Stimulated activated CD4-positive, alpha-beta T cell treated with anti-CD3 and anti-CD28 coated beads, Interleukin-12 subunit alpha, Interleukin-12 subunit beta, amount 100 ng/mL, for 24 hours (primary cell): Measurements from ENCODE around the gene DOK5.
"Not testable (repeated sequence)": the region's sequence is repeated elsewhere in the genome, so short reads cannot be mapped to it uniquely, and the experiment has no call there.

ENCODE experiments used
- DNase-seq, 2 experiments: peaks; one replicate each; pipeline ENCODE4 v3.0.0-alpha.2; 2020; ENCODE audit warnings: low read depth in 2 of 2

The DOK5 gene

DNA sequence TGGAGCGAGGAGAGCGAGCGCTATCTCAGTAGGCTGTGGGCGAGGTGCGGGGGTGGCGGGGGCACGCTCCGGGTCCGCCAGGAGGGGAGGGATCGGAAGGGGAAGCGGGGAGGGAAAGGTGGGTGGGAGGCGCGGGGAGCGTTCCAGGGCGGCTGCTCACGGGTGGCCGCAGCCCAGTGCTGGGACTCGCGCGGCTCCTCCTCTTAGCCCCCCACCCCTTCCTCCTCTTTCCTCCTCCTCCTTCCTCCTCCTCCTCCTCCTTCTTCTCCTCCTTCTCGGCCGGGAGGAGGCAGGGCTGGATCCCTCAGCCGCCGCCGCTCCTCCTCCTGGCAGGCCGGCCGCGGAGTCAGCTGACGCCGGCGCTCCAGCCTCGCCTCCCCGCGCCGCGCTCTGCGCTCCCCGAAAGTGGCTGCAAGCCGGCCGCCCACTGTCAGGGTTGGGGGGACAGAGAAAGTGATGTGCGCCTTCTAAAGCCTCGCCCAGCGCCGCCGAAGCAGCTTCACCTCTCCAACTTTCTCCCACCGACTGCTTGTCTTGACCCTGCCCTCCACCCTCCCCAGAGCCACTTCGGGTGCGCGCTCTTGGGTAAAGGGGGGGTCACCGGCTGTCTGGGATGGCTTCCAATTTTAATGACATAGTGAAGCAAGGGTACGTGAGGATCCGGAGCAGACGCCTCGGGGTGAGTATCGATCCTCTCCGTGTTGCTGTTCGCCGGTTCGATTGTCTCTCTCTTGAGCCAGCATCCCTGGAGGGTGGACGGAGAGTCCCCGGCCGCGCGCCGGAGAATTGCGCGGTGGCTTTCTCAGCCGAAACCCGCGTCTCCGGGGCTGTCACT, at the start of gene DOK5:
Gene DOK5 (plus strand): TSS at position 260 of the 835 bp plus-strand sequence. CDS start 354 bp downstream, at position 614.
- DNase-seq, result no peak

DNA sequence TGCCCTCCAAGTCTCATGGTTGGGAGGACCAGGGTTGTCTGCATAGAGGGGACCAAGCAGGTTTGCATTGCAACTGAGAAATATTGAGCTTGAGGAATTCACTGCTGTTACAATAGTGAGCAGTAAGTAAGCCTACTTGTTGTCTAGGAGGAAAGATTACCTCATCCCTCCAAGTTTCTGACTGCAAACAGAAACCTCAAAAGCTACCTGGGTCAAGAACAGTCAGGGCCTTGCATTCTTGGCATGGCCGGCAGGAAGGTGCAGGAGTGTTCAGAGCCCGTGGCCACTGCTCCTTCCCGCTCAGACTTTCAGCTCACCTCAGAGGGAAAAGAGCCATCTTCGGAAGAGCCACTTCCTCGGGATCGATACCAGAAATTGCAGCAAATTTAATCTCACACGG, 46.0 kb upstream of the DOK5 start:
- no peak for DNase-seq

DNA sequence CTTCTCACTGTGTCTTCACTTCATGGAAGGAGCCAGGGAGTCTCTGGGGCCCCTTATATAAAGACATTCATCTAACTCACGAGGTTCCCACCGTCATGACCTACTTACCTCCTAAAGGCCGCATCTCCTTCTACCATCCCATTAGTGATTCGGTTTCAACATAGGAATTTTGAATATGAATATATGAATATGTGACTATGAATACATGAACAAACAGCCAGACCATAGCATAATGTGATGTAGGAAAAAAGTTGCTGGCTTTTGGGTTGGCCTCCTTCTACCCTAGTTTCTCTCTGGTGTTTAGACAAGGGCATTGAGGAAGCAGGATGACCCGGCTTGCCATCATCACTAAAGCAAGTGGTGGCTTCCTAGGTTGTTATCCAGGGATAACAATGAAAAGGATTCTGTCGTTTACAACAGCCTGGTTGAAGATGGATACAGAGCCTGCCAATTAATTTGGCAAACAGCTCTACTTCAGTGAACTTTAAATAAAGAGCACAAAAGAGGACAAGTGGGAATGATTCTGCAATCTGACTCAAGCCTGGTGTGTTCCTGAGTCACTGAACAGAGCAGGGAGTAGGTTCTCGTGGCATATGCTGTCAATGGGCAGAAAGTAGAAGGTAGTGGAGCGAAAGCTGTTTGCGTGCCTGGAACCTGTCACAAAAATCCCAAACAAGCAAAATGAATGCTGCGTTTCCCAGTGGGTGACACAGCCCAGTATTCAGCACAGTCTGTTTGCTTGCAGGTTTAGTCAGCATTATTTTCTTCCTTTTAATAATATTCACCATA, 44.0 kb upstream of the DOK5 start:
- no peak for DNase-seq

DNA sequence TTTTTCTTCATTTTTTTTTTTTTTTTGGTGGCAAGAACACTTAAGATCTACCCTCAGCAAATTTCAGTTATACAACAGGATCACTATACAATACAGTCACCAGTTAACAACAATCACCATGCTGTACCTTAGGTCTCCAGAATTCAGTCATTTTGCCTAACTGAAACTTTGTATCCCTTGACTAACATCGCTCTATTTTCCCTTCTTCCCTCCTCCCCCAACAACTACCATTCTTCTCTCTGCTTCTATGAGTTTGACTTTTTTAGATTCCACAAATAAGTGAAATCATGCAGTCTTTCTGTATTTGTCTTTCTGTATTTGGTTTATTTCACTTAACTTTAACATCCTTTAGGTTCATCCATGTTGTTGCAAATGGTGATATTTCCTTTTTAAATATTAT, 42.4 kb upstream of the DOK5 start:
- no peak for DNase-seq

DNA sequence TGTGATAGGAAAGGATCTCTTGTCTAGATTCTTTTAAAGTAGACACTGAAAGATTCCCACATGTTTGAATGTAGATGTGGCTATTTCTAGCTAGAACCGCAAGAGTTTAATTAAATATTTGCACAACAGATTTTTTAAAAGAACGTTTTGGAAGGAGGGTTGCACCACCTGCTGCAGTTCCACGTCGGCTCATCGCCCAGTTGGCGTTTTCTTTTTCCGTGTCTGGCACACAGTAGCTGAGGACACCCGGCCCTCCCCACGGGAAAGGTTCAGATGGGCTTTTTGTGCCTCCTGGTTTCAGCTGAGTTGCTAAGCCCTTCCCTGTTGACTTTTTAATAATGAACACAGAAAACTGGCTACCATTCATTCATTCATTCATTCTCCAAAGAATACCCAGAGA, 41.8 kb upstream of the DOK5 start:
- DNase-seq, result no peak

DNA sequence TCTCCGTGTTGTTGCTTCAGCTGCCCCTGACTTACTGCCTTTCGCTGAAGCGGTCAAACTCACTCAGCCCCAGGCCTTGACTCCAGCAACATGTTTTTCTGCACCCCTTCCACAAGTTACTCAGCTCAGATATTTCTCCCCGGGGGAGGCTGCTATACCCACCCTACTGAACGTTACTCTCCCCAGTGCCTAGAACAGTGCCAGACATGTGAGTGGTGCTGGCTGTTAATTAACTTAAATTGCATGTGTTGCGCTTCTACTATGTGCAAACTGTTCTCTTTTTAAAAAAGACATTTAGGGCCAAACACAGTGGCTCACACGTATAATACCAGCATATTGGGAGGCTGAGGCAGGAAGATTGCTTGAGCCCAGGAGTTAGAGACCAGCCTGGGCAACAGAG, 41.2 kb upstream of the DOK5 start:
- no peak for DNase-seq

DNA sequence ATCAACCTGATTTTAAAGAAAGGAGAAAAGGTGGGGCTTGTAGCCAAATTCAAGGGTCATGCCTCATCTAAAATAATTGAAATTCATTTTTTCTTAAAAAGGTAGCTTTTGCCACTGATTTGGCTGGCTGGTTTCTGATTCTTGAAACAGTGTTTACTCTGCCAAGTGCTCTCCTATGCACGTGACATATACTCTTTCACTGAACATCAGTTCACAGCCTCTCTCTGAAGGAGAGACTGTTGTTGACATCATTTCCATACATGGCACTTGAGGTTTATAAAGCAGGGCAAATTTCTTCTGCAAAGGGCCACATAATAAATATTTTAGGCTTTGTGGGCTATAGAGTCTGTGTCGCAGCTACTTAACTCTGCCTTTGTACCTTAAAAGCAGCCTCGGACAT, 40.4 kb upstream of the DOK5 start:
- DNase-seq, result no peak

DNA sequence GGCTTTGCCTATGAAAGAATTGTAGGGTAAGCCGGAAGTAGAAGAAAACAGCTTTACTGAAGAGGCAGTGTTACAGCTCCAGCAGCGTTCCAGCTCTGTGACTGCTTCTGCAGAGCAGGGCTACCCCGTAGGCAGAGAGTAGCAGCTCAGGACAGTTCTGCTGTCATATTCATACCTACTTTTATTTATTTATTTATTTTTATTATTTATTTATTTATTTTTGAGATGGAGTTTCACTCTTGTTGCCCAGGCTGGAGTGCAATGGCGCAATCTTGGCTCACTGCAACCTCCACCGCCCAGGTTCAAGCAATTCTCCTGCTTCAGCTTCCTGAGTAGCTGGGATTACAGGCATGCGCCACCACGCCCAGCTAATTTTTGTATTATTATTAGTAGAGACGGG, 39.0 kb upstream of the DOK5 start:
- DNase-seq, result not testable (repeated sequence)

DNA sequence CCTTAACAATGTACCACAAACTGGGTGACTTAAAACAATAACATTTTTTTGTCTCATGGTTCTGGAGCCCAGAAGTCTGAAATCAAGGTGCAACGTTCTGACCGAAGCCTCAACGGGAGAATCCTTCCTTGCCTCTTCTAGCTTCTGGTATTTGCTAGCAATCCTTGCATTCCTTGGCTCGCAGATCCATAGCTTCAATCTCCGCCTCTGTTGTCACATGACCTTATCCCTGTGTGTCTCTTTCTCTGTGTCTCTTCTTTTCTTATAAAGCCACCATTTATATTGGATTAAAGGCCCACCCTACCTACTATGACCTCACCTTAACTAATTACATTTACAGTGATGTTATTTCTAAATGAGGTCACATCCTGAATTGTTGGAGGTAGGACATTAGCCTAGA, 37.2 kb upstream of the DOK5 start:
- no peak for DNase-seq

DNA sequence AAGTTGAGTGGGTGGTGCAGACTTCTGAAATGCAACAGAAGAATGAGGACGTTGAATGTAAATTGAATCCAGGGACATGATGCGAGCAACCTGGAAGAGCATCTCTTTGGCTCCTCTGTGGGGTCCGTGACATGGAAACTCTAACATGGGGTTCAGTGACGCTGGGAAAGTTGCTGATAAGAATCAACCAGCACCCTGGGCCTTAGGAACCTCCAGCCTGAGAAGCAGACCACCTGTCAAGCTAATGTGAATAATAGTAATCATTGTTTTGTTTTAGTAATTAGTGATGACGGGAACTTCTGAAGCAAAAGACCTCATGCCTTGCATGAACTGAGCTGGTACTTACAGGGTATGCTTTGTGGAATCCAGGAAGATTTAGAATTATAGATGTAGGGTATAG, 25.2 kb upstream of the DOK5 start:
- DNase-seq, result no peak

DNA sequence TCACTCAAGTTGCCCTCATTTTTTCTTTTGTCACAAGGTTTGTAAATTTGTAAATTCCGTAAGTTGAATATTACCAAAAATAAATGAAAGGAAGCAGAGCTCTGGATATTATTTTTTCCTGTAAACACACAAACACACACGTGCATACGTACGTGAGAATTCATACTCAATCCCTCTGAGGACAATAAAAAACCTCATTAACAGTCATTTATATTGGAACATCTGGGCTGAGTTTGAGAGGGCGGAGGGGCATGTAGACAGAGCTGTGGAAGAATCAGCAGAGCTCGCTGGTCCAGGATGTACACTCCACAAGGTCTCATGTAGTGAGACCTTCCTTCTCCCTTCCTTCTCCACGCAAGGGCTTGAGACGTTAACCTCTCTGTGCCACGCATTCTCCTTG, 24.2 kb upstream of the DOK5 start:
- no peak for DNase-seq

DNA sequence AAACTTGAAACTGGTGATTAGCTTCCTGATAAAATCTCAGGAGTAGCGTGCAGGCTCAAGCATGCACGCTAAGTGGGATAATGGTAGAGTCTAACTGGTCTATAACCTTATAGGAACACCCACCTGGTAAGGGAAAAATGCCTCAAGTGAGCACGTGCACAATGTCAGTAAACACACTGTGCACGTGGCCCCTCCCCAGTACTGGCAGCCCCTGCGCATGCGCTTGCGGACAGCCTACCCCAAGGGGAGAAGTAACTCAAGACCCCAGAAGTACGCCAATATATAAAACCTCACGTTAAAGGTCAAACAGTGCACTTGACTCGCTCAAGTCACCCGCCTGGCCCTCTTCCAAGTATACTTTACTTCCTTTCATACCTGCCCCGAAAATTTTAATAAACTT, 23.1 kb upstream of the DOK5 start:
- DNase-seq, result no peak

DNA sequence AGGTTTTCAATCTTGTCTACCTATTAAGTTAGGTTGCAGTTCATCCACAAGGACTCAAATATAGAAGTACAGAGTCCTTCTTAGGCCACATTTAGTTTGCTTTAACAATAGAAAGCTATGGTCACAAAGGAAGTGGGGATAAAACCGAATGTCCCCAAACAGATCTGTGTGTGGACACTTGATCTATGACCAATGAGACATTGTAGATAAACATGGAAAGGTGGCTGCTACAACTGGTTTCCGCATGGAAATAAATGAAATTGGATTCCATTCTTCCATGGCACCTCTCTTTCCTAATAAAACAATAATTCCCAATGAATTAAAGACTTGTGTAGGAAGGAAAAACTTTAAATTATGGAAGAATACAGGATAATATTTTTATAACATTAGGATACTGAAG, 20.4 kb upstream of the DOK5 start:
- no peak for DNase-seq

DNA sequence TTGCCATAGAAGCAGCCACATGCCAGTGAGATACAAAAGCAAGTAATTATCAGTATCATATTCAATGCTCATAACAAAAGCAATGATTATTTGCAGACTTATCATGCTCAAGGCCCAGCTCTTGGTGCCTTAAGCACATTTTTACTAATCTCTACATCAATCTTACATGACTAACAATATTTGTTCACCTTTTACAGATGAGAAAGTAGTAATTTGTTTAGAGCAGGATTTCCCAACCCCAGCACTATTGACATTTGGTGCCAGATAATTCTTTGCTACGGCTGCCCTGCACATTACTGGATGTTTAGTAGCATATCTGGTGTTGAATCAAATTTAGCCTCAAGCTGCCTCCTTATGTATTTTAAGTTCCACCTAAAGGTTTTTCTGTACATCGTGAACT, 19.0 kb upstream of the DOK5 start:
- no peak for DNase-seq

DNA sequence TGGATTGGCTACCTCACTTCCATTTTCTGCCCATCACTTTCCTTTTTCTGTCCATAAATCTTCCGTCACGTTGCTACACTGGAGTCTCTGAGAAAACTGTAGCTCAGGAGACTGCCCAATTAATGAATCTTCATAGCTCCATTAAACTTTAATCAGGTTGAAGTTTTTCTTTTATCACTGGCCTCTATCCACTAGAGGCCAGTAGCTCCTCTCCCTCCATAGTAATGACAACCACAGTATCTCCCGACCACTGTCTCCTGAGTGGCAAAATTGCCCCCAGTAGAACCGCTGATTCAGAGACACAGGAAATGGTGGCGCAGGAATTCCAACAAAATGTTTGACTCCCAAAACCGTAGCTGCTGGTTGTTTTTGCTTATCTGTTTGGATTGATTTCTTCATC, 18.4 kb upstream of the DOK5 start:
- DNase-seq, result no peak

DNA sequence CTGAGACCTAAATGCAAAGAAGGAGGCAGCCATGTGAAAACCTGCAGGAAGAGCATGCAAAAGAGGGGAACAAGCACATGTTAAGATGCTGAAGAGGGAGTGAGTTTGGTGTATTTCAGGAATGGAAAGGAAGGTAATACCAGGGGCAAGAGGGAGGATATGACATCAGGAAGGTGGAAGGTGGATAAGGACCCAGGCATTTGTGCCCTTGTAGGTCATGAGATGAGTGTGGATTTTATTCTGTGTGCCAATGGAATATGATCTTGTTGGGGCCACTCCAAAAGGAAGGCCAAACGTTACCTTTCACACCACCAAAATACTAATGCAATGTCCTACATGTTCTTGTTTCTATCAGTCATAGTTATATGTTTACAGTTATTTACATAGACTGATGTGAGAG, 17.2 kb upstream of the DOK5 start:
- no peak for DNase-seq

DNA sequence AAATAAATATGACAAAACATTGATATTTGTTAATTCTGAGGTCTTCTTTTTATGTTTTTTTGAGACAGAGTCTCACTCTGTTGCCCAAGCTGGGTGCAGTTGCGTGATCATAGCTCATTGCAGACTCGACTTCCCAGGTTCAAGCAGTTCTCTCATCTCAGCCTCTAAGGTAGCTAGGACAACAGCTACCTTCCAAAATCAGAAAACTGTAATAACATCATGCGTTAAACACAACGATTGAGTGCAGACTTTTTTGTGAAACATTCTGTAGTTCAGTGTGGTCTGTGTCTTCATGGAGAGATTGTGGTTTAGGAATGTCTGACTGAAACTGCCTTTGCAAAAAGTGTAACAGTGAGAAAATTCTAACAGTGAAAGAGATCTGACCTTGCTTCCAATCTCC, 16.1 kb upstream of the DOK5 start:
- DNase-seq, result no peak

DNA sequence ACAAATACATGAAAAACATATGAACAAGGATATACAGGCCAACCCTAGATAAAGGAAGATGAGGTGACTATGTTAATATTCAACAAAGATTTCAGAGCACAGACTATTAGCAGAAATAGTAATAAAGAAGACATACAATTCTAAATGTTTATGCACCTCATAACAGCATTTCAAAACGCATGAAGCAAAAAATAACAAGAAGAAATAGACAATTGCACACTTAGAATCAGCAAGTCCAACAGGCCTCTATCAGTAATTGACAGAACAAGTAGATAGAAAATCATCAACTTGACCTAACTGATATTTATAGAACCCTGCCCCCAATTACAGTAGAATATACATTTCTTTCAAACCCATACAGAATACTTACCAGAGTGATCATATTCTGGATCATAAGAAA, 11.4 kb upstream of the DOK5 start:
- DNase-seq, result no peak

DNA sequence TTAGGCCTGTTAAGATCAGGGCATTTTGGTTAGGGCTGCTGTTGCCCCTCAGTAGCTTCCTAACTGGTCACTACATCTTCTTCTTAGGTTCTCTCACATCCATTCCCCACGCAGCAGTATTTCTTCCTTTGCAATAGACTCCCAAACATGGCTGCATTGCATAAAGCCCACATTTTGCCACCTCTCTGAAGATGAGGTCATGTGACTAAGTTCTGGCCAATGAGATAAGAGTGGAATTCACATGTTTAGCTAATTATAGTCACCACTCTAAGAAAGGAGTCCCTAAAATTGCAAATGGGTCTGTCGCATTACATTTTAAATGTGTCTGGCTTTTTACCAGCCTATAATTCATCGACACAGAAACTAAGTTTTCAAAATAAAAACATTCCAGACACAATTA, 9.3 kb upstream of the DOK5 start:
- no peak for DNase-seq

DNA sequence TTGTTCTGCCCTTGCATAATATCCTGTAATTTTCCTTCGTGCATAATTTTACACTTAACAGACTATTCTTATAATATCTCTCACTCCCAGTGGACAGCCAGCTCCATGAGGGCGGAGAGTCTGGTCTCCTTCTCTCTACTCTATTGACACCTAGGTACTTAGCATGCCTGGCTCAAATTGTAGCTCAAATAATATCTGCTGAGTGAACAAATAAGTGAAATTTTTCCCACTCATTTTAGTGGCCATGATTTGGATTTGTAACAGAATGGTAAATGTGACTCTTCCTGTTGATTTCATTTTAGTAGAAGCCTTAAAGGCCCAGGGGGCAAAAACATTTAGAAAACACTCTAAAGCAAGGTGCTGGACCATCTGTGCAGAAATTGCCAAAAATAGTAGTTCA, 7.8 kb upstream of the DOK5 start:
- DNase-seq, result no peak

DNA sequence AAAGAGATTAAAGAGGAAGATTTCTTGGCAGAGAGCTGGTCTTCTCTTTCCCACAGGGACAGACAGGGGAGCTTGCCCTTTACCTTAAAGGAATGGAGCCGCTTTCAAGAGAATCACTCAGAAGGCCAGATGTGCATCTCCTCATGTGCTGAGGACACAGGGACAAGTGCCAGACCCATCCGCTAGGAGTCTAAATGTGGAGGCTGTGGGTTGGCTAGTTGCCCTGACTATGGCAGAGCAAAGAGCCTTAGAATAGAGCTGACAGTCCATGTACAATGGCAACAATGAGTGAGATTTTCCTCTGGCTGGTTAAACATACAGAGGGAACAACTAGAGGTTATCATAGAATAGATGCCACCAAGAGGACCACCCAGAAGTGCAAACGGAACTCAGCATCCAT, 7.3 kb upstream of the DOK5 start:
- DNase-seq, result no peak

DNA sequence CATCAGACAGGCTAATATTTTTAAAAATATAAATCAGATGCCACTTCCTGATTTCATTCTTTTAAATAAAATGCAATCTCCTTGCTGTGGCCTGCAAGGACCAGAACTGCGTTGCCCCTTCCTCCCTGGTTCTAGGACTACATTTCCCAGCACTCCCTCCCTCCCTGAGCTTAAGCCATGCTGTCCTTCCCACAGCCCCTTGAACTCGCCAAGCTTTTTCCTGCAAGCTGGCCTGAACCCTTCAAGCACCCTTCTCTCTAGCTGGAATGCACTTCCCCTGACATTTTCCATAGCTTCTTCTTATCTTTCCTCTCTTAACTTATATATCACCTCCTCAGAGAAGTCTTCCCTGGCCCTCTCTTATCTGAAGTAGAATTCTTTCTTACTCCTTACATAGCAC, 6.1 kb upstream of the DOK5 start:
- DNase-seq, result no peak

DNA sequence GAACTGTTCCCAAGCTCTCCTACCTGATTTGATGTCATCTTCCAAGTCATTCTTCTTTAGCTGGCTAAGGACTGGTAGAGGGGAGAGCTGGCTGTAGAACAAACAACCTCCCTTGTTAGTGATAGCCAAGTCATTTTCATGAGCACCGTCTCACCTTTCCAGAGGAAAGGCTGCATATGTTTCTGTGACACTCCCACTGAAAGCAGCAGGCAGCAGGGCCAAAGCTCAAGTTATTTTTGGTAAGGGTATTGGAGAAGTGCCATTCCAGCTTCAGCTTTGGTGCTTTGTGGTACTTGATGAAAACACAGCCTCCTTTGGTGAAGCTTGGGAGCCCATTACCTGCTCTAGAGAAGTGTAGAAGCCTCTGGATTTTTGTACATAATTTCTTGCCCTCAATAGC, 5.4 kb upstream of the DOK5 start:
- no peak for DNase-seq
